Measurements from ENCODE around the gene RHOF. TPM values are rescaled to one million over a fixed set of nuclear protein-coding genes. Genes with fewer than 3 reads are reported as not detected.

Gene RHOF
- total and polyA plus RNA-seq, 2 of the 13 experiments (the other 11 are each of a cell fraction or from before 2014, with no cell fraction given), result 14.6 to 32.2 TPM

DNA sequence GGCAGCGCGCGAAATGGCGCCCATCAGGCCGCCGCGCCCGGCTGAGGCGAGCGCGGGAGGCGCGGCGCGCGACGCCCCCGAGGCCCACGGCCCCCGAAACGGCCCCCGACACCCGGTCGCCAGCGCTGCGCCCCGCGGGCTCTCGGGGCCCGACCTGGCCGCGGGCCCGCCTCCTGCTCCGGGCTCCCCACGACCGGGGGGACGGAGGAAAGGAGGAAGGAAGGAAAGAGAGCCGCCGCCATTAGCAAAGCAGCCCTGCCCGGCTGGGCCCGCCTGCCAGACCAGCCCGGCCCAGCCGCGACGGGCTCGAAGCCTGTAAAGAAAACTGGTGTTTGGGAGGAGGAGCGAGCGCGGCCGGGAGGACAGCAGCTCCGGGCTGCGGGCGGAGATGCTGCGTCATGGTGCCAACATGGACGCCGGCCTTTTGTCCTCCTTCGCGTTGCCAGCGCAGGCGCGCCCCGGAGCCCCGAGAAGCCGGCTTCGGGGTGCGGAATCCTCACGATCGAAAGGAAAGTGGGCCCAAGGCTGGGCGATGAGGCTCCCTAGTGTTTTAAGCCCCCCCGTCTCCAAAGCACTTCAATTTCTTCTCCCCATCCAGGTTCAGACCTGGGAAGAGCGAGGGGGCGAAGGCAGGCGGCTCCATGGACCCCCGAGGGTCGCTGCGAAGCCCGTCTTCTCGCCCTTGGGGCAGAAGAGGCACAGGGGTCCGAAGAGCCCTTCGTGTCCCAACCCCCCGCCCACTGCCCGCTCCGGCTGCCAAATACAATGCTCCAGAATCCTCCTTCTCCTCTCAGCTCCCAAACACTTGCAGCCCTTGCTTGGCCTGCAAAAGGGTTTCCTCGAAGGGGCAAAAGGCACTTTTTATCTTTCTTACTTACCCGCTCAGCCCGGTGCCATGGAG, 7.5 kb upstream of the RHOF start (continued):
- TF ChIP-seq, protein P1, sequence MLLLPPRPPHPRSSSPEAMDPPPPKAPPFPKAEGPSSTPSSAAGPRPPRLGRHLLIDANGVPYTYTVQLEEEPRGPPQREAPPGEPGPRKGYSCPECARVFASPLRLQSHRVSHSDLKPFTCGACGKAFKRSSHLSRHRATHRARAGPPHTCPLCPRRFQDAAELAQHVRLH (CRISPR knock-in tag; IDR thresholded peaks at IDR 0.05; ENCODE audit: borderline replicate concordance, low read depth), result 0 out of 2 replicates have a peak, but pooled peaks have one; percentile 70
- peak; percentile 79 for TF ChIP-seq HOXA3 (CRISPR knock-in tag; IDR thresholded peaks at IDR 0.05)
- no peak for TF ChIP-seq PHF5A (CRISPR knock-in tag; IDR thresholded peaks at IDR 0.05; ENCODE audit: low read depth, unreplicated experiment)
- no peak for TF ChIP-seq ZNF160 (CRISPR knock-in tag; IDR thresholded peaks at IDR 0.05)
- TF ChIP-seq BRD4 (CRISPR knock-in tag; IDR thresholded peaks at IDR 0.05), result peak; percentile 89
- peak; percentile 83 for TF ChIP-seq TAF1 (CRISPR knock-in tag; IDR thresholded peaks at IDR 0.05)
- TF ChIP-seq ETV5 (CRISPR knock-in tag; IDR thresholded peaks at IDR 0.05; ENCODE audit: borderline replicate concordance), result no peak
- 0 out of 2 replicates have a peak, but pooled peaks have one; percentile 45 for TF ChIP-seq ZNF674 (CRISPR knock-in tag; IDR thresholded peaks at IDR 0.05; ENCODE audit: low read depth)
- TF ChIP-seq IRF2 (CRISPR knock-in tag; IDR thresholded peaks at IDR 0.05), result 0 out of 2 replicates have a peak, but pooled peaks have one; percentile 13
- peak; percentile 47 for TF ChIP-seq POLR2G (IDR thresholded peaks at IDR 0.05; ENCODE audit: low read depth, low read length)
- TF ChIP-seq HES4 (CRISPR knock-in tag; IDR thresholded peaks at IDR 0.05; ENCODE audit: borderline replicate concordance), result peak; percentile 49; the same call in 1 of the 2 replicates
- TF ChIP-seq, protein P2, sequence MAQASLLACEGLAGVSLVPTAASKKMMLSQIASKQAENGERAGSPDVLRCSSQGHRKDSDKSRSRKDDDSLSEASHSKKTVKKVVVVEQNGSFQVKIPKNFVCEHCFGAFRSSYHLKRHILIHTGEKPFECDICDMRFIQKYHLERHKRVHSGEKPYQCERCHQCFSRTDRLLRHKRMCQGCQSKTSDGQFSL (CRISPR knock-in tag; IDR thresholded peaks at IDR 0.05), result peak; percentile 35; the same call in 1 of the 2 replicates
- TF ChIP-seq DPF2 (CRISPR knock-in tag; IDR thresholded peaks at IDR 0.05; ENCODE audit: borderline replicate concordance, low read depth), result no peak
- peak in 1 of 2 experiments; percentile 12; a peak in 1 of 4 replicates for TF ChIP-seq EP300 (IDR thresholded peaks at IDR 0.05; ENCODE audit: low read depth in 2 of 2, low read length in 2 of 2)
- no peak for TF ChIP-seq EP300 (CRISPR knock-in tag; IDR thresholded peaks at IDR 0.05; ENCODE audit: borderline replicate concordance)
- TF ChIP-seq NFRKB (IDR thresholded peaks at IDR 0.05), result 0 out of 2 replicates have a peak, but pooled peaks have one; percentile 43
- TF ChIP-seq, protein P3, sequence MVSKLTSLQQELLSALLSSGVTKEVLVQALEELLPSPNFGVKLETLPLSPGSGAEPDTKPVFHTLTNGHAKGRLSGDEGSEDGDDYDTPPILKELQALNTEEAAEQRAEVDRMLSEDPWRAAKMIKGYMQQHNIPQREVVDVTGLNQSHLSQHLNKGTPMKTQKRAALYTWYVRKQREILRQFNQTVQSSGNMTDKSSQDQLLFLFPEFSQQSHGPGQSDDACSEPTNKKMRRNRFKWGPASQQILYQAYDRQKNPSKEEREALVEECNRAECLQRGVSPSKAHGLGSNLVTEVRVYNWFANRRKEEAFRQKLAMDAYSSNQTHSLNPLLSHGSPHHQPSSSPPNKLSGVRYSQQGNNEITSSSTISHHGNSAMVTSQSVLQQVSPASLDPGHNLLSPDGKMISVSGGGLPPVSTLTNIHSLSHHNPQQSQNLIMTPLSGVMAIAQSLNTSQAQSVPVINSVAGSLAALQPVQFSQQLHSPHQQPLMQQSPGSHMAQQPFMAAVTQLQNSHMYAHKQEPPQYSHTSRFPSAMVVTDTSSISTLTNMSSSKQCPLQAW (CRISPR knock-in tag; IDR thresholded peaks at IDR 0.05), result no peak
- no peak for TF ChIP-seq NPAS2 (CRISPR knock-in tag; IDR thresholded peaks at IDR 0.05; ENCODE audit: borderline replicate concordance)
- TF ChIP-seq ZNF619 (CRISPR knock-in tag; IDR thresholded peaks at IDR 0.05), result no peak
- peak; percentile 73; the same call in 1 of the 2 replicates for TF ChIP-seq ZNF790 (CRISPR knock-in tag; IDR thresholded peaks at IDR 0.05; ENCODE audit: borderline replicate concordance)
- TF ChIP-seq, protein P4, sequence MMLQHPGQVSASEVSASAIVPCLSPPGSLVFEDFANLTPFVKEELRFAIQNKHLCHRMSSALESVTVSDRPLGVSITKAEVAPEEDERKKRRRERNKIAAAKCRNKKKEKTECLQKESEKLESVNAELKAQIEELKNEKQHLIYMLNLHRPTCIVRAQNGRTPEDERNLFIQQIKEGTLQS (CRISPR knock-in tag; IDR thresholded peaks at IDR 0.05), result peak; percentile 20; the same call in 1 of the 2 replicates
- peak; percentile 33; the same call in 1 of the 2 replicates for TF ChIP-seq ZNF274 (CRISPR knock-in tag; IDR thresholded peaks at IDR 0.05)
- no peak for TF ChIP-seq GZF1 (CRISPR knock-in tag; IDR thresholded peaks at IDR 0.05)
- TF ChIP-seq YEATS4 (CRISPR knock-in tag; IDR thresholded peaks at IDR 0.05; ENCODE audit: borderline replicate concordance), result 0 out of 2 replicates have a peak, but pooled peaks have one; percentile 9
- TF ChIP-seq HOXA5 (CRISPR knock-in tag; IDR thresholded peaks at IDR 0.05), result 0 out of 2 replicates have a peak, but pooled peaks have one; percentile 33
- peak; percentile 72 for TF ChIP-seq RBM39 (IDR thresholded peaks at IDR 0.05; ENCODE audit: low read depth, low read length, poor library complexity, severe bottlenecking)
- TF ChIP-seq NONO (IDR thresholded peaks at IDR 0.05), result no peak
- peak; percentile 41; the same call in 1 of the 2 replicates for TF ChIP-seq NONO (CRISPR knock-in tag; conservative IDR thresholded peaks at IDR 0.05)
- TF ChIP-seq ZNF777 (CRISPR knock-in tag; IDR thresholded peaks at IDR 0.05), result 0 out of 2 replicates have a peak, but pooled peaks have one; percentile 31

Data from HepG2 (cell line).